Prostate gland (tissue), 2 donors: ENCODE measurements around the gene CMTM2. TPM values are rescaled to one million over a fixed set of nuclear protein-coding genes. Genes with fewer than 3 reads are reported as not detected.
"Not testable (repeated sequence)": the region's sequence is repeated elsewhere in the genome, so short reads cannot be mapped to it uniquely, and the experiment has no call there.

ENCODE experiments used
- DNase-seq: peaks from one replicate; pipeline ENCODE4 v3.0.0-alpha.2; 2019; ENCODE audit warnings: low spot score
- H3K27ac ChIP-seq, 2 donors: fragments of 200-600 bp; sonication (generic); 2 replicates each; pipeline ENCODE4 v1.5.1; 2017 to 2019
- H3K27me3 ChIP-seq: fragments of 200-600 bp; sonication (generic); replicated peaks from 2 replicates; pipeline ENCODE4 v1.5.1; 2019; ENCODE audit not compliant: insufficient read depth
- H3K36me3 ChIP-seq, 2 donors: fragments of 200-600 bp; sonication (generic); 1 replicate in 1 of 2; 2 replicates in 1 of 2; pipeline versions ENCODE4 v1.5.1 to v1.8.1; 2017 to 2019
- H3K4me1 ChIP-seq: fragments of 200-600 bp; sonication (generic); replicated peaks from 2 replicates; pipeline ENCODE4 v1.5.1; 2019
- H3K4me3 ChIP-seq, 2 donors: fragments of 200-600 bp; sonication (generic); 2 replicates each; pipeline ENCODE4 v1.5.1; 2017 to 2019
- H3K9me3 ChIP-seq: fragments of 200-600 bp; sonication (generic); 2 replicates; pipeline ENCODE4 v1.5.1; 2017
- POLR2A ChIP-seq: fragments of 450-650 bp; IDR thresholded peaks from one replicate; pipeline ENCODE4 v1.6.1; 2016; ENCODE audit warnings: antibody characterized with exemption, mild to moderate bottlenecking
- POLR2AphosphoS5 ChIP-seq: sonication (generic); formaldehyde crosslinking; IDR thresholded peaks from one replicate; pipeline ENCODE4 v1.6.1; 2017; ENCODE audit warnings: antibody characterized with exemption
- WGBS: methylation state at CpG from one replicate; pipeline ENCODE4 v1.1.5; 2018; 5-methylcytosine and 5-hydroxymethylcytosine counted together
- intact Hi-C: fragments of 100-400 bp; cut with DNase I; formaldehyde crosslinking; loops from one replicate; pipeline ENCODE4 v1.14.2; 2022
- total RNA-seq, 2 donors: library from RNA; depleted of rRNA; stranded (reverse); fragments of >200 nt; gene quantifications; one replicate each; pipeline ENCODE4 v1.1.0, GENCODE V29; 2016
- TF ChIP-seq, protein P1 (sequence below), 4 experiments: fragments of 200-600 bp in 2 of 4; fragments of 450-650 bp in 2 of 4; sonication (generic) in 2 of 4; IDR thresholded peaks; 1 replicate in 3 of 4; 2 replicates in 1 of 4; pipeline ENCODE4 v1.5.1; 2016 to 2019; ENCODE audit warnings: antibody characterized with exemption in 4 of 4, mild to moderate bottlenecking in 2 of 4, moderate library complexity in 2 of 4

CMTM2 gene
- total RNA-seq, 2 donors from 2014 or later, result 62.9 TPM; not detected in 1

DNA sequence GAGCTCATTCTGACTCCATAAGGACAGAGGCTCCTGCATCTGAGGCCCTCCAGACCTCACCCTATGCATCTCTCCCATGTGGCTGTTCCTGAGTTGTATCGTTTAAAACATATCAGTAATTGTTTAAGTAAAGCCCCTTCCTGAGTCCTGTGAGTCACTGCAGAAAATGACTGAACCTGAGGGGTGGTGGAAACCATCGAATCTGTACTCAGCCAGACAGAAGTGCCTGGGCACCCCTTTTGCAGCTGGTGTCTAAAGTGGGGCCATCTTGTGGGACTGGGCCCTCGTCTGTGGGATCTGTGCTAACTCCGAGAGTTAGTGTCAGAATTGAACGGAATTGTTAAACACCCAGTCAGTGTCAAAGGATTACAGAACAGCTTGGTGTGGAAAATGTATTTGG is 50.6 kb downstream of the CMTM2 start:
- Histone ChIP-seq H3K27me3 (no peaks in the 10 kb centered on the region), H3K36me3 (no peaks in the 10 kb centered on the region), H3K27ac (no peak overlapping the region), H3K4me3 (no peak overlapping the region), H3K9me3 (no peaks in the 10 kb centered on the region), H3K4me1 (no peaks in the 10 kb centered on the region)
- intact Hi-C loops, result no loop called here
- TF ChIP-seq POLR2AphosphoS5 (no peak), POLR2A (no peak)
- TF ChIP-seq, protein P1, sequence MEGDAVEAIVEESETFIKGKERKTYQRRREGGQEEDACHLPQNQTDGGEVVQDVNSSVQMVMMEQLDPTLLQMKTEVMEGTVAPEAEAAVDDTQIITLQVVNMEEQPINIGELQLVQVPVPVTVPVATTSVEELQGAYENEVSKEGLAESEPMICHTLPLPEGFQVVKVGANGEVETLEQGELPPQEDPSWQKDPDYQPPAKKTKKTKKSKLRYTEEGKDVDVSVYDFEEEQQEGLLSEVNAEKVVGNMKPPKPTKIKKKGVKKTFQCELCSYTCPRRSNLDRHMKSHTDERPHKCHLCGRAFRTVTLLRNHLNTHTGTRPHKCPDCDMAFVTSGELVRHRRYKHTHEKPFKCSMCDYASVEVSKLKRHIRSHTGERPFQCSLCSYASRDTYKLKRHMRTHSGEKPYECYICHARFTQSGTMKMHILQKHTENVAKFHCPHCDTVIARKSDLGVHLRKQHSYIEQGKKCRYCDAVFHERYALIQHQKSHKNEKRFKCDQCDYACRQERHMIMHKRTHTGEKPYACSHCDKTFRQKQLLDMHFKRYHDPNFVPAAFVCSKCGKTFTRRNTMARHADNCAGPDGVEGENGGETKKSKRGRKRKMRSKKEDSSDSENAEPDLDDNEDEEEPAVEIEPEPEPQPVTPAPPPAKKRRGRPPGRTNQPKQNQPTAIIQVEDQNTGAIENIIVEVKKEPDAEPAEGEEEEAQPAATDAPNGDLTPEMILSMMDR (IDR thresholded peaks at IDR 0.05), result no peak
- 89% methylated on average over 5 of the region's 5 CpGs for WGBS
- DNase-seq, result no peak

DNA sequence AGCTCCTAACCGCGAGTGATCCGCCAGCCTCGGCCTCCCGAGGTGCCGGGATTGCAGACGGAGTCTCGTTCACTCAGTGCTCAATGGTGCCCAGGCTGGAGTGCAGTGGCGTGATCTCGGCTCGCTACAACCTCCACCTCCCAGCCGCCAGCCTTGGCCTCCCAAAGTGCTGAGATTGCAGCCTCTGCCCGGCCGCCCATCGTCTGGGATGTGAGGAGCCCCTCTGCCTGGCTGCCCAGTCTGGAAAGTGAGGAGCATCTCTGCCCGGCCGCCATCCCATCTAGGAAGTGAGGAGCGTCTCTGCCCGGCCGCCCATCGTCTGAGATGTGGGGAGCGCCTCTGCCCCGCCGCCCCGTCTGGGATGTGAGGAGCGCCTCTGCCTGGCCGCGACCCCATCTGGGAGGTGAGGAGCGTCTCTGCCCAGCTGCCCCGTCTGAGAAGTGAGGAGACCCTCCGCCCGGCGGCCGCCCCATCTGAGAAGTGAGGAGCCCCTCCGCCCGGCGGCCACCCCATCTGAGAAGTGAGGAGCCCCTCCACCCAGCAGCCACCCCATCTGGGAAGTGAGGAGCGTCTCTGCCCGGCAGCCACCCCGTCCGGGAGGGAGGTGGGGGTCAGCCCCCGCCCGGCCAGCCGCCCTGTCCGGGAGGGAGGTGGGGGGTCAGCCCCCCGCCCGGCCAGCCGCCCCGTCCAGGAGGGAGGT is 51.4 kb downstream of the CMTM2 start:
- H3K36me3 ChIP-seq, H3K4me3 ChIP-seq, H3K27me3 ChIP-seq, H3K9me3 ChIP-seq, intact Hi-C loops, DNase-seq, H3K27ac ChIP-seq, H3K4me1 ChIP-seq: not testable (repeated sequence)
- 94% methylated on average over 29 of the region's 49 CpGs for WGBS

DNA sequence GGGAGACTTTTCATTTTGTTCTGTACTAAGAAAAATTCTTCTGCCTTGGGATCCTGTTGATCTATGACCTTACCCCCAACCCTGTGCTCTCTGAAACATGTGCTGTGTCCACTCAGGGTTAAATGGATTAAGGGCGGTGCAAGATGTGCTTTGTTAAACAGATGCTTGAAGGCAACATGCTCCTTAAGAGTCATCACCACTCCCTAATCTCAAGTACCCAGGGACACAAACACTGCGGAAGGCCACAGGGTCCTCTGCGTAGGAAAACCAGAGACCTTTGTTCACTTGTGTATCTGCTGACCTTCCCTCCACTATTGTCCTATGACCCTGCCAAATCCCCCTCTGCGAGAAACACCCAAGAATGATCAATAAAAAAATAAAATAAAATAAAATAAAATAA is 52.3 kb downstream of the CMTM2 start:
- 100% methylated on average over 4 of the region's 4 CpGs for WGBS
- H3K27ac ChIP-seq, intact Hi-C loops, H3K4me3 ChIP-seq, DNase-seq, H3K4me1 ChIP-seq, H3K9me3 ChIP-seq, H3K27me3 ChIP-seq, H3K36me3 ChIP-seq: not testable (repeated sequence)

DNA sequence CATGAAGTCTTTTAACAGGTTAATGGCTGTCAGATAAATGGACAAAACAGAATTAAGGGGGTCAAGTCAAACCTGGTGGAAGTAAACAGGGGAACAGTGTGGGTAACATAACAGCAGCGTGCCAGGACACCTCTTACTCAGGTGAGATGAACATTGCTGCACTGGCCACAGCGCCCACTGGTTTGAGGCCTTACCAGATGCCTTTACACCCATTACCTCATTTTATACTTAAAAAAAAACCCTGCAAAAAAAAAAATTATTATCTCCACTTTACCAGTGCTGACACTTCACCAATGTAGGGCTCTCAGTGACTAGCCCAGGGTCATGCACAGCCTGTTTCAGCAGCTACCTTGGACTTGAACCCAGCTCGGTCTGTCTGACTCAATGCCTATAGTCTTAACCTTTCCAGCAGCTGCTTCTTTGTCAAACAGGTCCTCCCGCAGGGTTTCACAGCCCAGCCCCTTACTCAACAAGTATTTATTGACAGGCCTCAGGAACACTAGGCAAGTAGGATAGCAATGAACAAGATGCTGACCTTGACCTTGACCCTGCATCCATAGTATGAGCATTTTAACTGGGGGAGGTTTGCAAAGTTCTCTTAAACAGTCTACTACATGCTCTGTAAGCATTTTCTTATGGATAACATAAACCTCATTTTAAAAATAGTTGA is 55.4 kb downstream of the CMTM2 start:
- no peak for DNase-seq
- no peak for TF ChIP-seq POLR2AphosphoS5
- no peak for TF ChIP-seq POLR2A
- TF ChIP-seq, protein P1 (IDR thresholded peaks at IDR 0.05), result no peak
- 87% methylated on average over 4 of the region's 4 CpGs for WGBS
- no peaks in the 10 kb centered on the region for H3K27me3 ChIP-seq
- H3K36me3 ChIP-seq, result no peaks in the 10 kb centered on the region
- no peak overlapping the region for H3K4me3 ChIP-seq
- intact Hi-C loops, result no loop called here
- no peak overlapping the region for H3K27ac ChIP-seq
- no peaks in the 10 kb centered on the region for H3K4me1 ChIP-seq
- H3K9me3 ChIP-seq, result no peaks in the 10 kb centered on the region

DNA sequence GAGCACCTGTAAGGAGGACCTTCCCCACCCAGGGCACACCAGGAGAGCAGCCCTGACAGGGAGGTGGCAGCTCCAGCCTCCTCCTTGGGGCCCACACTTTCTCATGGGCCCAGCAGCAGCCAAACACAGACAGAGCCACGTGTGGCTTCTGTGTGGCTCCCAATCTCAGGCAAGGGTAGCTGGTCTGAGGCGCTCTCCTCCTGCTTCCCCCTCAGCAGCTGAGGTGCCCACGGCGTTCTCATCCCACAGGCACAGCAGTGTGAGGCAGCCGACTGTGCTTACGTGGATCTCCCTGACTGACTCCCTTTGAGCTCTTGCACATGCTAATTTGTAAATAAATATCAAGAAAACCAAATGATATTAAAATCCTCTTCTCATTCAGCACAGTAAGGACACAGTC is 56.1 kb downstream of the CMTM2 start:
- no peak for DNase-seq
- Histone ChIP-seq H3K4me1 (no peaks in the 10 kb centered on the region), H3K36me3 (no peaks in the 10 kb centered on the region), H3K27me3 (no peaks in the 10 kb centered on the region), H3K4me3 (no peak overlapping the region), H3K9me3 (no peaks in the 10 kb centered on the region), H3K27ac (no peak overlapping the region)
- 77% methylated on average over 6 of the region's 6 CpGs for WGBS
- no peak for TF ChIP-seq POLR2A
- TF ChIP-seq POLR2AphosphoS5, result no peak
- TF ChIP-seq, protein P1 (IDR thresholded peaks at IDR 0.05), result no peak
- intact Hi-C loops, result no loop called here

DNA sequence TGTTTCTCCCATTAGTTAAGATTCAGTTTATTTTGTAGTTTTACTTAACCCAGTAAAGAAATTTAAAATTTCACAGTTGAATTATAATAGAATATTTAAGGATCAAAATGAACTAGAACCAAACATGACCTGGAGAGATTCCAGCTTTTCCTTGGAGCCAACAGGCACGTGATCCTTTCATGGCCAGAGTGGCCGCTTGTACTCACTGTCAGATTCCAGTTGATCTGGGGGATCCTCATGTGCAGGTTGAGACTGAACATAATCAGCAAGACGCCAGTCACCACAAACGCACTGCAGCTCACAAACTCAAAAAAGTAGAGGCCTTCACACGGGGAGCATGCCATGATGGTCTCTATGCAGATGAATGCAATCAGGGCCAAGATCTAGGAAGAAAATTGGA is 56.9 kb downstream of the CMTM2 start:
- H3K27me3 ChIP-seq, result no peaks in the 10 kb centered on the region
- H3K27ac ChIP-seq, result no peak overlapping the region
- DNase-seq, result no peak

More for the DNA sequence above, 56.9 kb downstream of the CMTM2 start:
- Histone ChIP-seq H3K4me1 (no peaks in the 10 kb centered on the region), H3K4me3 (no peak overlapping the region), H3K36me3 (no peaks in the 10 kb centered on the region), H3K9me3 (no peaks in the 10 kb centered on the region)
- no peak for TF ChIP-seq POLR2AphosphoS5
- TF ChIP-seq, protein P1 (IDR thresholded peaks at IDR 0.05), result no peak
- 76% methylated on average over 5 of the region's 5 CpGs for WGBS
- intact Hi-C loops, result no loop called here
